Activated T-cell treated with anti-CD3 and anti-CD28 coated beads for 4 hours (primary cell): ENCODE results near the gene PRKAG2.

Source experiments
- DNase-seq: peaks from one replicate; pipeline ENCODE4 v3.0.0-alpha.2; 2020

Gene PRKAG2

DNA sequence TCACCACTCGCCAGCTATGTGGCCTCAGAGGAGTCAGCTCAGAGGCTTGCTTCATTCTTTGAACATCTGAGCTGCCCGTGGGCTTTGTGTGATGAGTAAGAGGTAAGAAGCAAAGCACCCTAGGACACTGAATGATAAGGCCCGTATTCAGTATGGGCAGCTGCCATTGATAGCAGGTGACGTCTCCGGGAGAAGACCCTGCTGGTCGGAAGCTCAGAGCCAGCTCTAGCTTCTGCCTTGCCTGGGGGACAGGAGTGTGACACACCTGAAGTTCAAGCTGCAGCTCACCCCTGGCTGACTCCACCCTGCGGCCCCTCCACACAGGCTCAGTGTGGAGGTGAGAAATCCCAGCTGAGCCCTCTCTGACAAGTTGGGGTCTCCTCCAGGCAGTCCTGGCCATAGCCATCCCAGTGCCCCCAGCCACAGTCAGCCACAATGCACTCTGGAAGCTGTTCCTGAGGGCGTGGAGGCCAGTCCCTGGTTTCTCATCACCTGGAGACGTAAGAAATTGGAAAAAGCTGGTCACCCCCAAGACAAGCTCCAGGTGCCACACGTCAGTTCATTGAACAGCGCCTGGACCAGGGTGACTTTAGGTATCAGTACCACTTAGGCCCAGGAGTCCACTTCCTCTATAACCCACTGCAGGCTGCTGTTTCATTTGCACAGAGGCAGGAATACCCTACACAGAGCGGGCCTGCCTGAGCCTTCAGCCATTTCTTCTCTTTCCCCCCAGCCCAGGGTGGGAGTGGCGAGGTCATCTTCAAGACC, 192.3 kb downstream of the PRKAG2 start:
- DNase-seq, result no peak

DNA sequence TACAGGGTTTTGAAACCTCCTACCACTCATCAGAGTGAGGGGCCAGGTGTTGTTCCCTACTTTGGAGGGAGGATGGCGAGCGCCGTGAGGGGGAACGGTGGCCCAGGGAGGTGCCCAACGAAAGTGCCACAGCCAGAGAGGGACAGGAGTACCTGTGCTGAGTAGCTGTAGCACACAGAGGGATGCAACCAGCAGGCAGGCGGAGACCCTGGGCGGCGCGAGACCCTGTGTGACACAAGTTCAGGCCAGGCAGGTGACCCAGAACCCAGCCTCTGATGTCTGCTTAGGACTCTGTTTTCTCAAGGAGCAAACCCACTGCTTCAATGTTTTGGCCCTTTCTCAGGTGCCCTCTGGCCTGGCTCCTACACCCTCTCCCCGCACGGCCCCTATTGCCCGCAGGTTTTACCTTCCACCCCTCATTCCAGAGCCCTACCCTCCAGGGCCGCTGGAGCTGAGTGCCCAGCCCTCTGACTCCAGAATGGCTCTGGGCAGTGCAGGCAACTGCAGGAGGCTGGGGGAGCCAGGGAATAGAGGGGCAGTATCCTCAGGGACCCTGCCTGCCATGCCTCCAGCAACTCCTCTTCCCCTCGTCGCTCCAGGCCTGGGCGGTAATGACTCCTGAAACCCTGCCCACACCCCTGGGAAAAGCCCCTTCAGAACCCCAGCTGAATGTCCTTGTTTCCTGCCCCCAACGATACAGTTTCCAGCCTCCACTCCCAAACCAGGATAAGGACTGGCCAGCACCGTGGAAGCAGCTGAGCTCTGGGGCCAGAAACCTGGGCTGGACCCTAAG, 193.1 kb downstream of the PRKAG2 start:
- DNase-seq, result no peak

DNA sequence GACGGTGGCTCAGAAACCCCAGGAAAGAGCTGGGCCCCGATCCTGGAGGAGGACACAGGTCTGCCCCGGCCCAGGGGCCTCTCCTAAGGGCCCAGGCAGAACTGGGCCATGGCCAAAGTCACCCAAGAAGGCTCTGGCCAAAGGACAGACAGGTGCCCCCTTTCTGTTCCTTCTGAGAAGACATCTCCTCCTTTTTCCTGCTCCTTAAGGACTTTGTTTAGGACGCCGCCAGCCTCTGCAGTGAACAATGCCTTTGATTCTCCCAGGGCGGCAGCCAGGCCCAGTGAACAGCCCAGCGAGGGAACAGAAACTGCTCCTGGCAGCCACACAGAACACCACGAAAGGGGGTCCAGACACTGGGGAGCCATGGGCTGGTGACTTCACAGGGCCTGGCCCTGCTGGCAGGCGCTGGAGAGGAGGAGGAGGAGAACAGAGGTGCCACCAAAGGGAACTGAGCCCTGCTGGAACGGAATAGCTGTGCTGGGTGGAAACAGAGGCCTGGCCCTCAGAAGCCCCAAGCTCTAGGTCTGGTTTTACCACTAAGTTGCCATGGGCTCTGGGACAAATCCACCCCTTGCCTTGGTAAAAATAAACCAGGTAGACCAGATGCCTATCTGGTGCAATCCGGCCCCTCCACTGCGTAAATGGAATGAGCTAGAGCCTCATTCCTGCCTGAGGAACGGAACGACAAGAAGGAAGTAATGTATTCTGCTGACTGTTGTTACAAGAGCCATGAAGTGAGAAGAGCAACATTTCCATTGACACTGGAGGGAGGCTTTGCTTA, 193.9 kb downstream of the PRKAG2 start:
- DNase-seq, result no peak

DNA sequence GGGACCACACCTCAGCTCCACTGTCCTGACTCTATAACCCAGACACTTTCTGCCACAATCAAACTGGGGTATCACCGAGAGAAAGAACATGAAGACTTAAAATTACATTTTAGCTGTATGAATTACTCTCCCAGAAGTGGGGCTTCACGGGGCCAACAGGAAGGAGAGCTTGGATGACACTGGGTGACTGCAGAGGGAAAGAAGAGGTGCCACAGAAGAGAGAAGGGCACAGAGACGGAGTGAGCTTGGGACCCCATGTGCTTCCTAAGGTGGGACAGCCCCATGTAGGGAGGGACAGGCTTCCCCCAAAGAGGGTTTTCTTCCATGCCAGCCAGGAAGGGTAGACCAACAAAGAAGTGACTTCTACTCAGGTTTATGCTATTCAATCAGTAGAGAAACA, 195.2 kb downstream of the PRKAG2 start:
- no peak for DNase-seq

DNA sequence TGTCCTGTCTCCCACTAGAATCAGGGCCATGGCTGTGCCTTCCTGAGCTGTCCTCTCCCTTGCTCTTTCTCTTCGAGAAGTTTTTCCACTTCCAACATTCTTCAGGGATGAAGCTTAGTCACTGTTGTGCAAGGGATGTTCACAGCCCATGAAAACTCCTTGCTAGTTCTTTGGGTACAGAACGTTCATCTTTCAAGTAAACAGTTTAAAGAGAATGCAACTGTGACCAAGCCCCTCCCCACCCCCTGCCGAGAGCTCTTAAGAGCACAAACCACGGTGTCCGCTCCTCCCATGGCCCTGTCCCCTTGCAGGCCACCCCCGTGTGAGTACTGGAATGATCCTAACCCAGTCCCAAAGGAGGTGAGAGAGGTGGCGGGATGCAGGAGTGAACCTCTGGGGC, 196.1 kb downstream of the PRKAG2 start:
- DNase-seq, result no peak

DNA sequence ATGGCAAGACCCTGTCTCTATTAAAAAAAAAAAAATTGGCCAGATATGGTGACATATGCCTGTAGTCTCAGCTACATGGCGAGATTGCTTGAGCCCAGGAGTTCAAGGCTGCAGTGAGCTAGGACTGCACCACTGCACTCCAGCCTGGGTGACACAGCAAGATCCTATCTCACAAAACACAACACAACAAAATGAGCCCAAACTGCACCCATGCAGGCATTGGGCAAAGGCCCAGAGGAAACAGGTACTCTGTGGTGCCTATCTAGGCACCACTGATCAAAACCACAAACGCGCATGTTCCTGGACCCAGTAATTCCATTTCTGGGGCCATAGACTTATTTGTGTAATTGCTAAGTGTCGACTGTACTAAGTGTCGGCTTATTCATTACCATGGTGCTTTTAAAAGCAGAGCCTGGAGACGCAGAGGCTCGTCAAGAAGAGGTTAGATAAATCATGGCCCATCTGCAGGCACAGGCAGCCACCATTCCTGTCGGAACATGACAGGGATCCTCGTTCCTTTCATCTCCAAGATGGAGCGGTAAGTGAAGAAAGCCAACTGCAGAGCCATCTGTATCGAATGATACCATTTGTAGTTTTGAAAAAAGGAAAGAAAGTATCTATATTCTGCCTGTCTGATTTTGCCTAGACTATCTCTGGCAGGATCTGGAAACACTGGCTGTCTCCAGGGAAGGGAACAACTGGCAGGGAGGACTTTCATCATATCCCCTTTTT, 196.9 kb downstream of the PRKAG2 start:
- no peak for DNase-seq

DNA sequence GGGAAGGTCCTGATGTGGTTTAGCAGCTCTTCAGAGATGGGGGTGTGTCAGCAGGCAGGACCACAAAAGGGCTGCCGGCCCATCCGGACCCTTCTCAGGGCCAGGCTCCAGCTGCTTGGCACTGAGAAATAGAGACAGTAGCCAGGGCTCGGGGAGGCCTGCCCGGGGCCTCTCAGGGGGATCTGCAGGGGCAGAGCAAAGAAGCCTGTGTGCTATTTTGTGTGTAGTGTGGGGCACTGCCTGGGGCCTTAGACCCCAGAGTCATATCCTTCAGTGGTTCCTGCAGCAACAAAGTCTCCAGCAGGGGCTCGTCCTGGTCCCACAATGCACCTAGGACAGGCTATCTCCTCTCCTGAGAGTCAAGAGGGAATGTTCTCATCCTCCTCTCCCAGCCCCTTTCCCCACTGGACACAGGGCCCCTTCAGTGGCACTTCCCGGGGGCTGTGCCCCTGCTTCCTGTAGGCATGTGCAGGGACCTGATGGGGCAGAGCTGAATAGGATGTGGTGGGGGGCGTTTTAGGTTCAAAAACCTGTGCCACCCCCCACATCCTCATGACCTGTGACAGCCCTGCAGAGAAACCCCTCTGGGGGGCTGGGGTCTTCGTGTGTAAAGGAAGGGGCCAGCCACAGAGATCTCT, 197.7 kb downstream of the PRKAG2 start:
- DNase-seq, result no peak

DNA sequence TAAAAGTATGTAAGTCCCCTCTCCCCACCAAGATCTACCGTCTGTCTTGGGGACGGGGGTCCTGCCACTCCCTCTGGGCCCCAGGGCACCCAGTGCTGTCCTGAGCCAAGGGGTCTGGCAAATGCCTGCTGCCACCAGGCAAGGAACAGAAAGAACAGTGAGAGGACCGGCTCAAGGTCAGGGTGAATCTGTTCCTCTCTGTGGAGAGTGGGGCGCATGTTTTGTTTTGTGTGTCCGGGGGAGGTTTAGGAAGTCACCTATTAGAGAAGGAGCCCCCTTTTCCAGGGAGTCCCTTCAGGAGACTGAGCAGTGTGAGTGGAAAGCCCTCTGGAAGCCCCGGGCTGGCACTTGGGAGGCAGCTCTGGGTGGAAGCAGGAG, 198.7 kb downstream of the PRKAG2 start:
- no peak for DNase-seq

DNA sequence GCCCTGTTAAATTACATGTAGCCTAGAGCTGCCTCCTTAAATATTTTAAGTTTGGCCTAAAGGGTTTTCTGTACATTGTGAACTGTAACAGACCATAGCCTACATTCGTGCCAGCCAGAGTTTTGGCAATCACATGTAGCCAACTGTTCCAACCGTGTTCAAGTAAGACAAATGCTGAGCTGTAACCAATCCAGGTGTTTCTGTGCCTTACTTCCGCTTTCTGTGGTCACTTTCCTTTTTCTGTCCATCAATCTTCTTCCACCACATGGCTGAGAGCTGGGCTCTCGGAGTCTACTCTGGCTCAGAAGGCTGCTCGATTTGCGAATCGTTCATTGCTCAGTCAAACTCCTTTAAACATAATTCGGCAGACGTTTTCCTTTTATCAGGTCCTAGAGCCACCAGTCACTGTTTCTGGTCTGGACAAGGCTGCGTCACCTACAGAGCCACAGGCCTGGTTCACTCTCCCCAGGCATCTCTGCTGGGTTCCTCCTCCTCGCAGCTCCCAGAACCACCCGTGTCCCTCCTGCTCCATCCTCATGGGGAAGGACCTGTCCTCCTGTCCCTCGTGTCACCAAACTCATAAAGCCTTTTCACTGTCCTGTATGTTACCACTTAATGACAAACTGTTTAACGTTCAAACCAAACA, 199.2 kb downstream of the PRKAG2 start:
- DNase-seq, result no peak

DNA sequence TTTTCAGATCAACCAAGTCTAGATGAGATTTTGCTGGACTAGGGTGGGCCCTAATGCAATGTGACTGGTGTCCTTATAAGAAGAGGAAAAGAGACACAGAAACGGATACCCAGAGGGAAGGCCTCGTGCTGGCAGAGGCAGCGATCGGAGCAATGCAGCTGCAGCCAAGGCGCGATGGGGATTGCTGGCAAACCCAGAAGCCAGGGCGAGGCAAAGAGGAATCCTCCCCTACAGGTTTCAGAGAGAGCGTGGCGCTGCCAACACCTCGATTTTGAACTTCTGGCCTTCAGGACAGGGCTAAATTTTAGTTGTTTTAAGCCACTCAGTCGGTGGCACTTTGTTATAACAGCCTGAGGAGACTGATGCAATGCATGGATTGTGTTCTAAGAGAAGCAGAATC, 200.2 kb downstream of the PRKAG2 start:
- no peak for DNase-seq

DNA sequence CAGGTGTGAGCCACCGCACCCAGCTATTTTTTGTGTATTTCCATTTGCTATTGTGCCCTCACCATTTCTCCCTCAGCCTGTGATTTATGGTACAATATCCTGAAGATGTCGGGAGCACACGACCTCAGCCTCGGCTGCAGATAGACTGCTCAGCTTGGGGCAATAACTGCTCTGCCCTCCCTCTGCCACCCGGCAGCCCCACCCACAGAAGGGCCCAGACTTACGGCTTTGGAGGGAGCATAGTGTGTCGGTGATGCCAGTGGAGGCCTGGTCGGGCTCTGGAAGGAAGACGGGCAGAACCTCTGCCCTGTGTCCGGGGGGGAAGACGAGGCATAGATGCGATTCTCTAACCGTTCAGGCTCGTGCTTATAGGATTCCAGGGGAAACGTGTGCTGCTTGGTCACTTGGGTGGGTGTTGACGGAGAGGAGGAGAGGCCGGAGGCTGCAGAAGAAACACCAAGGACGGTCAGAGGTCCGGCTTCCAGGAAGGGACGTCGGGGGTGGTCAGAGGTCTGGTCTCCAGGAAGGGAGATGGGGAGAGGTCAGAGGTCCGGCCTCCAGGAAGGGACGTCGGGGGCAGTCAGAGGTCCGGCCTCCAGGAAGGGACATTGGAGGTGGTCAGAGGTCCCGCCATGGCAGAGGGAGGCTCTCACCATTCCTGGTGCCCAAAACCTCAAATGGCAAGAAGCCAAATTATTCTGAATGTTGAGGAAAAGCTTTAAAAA, 201.6 kb downstream of the PRKAG2 start:
- no peak for DNase-seq

DNA sequence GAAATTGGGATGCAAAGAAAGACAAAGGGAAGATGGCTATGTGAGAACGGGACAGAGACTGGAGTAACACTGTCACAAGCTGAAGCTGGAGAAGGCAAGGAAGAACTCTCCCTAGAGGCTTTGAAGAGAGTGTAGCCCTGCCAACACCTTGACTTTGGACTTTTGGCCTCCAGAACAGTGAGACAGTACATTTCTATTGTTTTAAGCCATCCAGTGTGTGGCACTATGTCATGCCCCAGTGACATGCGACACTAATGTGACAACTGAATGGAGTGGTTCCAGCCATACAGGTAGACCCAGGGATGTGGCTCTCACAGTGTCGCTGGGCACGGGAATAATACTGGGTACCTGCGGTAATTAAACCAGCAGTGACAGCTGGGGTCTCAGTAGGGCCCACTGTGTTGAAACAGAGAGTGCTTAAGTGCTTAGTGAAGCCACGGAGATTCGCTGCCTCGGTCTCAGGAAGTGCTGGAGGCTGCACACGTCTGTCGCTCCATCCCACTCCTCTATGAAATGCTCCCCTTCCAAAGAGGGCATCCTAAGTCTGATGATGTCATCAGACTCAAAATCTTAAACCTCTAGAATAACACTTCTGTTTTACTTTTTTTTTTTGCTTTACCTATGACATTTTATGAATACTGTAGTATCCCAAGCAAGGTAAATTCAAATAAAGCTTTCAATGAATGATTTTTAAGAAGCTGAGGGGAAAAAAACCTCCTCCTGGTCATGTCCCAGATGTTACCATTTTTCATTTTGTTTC, 202.6 kb downstream of the PRKAG2 start:
- no peak for DNase-seq

DNA sequence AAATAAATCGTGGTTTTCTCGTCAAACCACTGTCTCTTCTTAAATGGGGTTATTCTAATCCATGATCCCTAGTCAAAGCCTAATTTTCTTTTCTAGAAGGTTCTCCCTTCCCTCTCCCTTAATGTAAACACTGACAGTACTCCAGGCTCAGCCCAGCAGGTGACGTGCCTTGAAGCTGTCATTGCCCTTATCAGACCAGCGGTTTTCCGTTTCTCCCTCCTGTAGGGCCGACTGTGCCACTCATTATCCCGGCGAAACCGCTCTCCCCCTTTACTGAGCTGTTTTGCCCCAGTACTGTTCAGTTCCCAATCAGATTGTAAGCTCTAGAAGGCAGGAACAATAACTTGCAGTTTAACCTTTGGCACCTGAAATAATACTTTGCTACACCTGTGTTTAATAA, 203.7 kb downstream of the PRKAG2 start:
- DNase-seq, result no peak

DNA sequence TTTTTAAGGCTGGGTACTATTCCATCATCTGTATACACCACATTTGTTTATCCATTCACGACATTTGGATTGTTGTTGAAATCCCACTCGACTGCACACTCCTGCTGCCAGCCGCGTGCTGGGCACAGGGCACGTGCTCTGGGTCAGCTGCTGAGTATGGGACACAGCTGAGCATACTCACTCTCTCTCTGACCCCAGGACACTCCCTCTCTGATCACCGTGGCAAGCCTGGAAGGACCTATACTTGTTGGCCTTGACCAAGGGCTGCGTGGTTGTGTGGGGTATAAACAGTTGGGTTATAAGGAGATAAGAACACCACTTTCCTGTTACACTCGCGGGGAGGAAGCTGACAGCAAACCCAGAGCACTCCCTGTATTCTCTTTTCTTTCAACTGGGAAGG, 204.2 kb downstream of the PRKAG2 start:
- DNase-seq, result no peak

DNA sequence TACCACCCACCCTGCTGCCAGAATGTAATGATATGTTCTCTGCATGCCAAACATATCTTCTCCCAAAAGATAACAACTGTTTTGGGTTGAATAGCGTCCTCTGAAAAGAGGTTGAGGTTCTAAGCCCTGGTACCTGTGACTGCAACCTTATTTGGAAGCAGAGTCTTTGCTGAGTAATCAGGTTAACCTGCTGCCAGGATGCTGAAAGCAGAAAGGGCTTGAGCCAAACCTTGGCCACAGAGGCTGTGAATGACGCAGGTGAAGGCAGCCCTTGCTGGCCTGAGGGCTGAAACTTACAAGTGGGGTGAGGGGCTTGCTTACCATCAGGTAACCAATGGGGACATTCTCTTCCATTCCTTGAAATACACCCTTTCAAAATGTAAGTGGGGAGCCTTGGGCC, 205.4 kb downstream of the PRKAG2 start:
- DNase-seq, result no peak

DNA sequence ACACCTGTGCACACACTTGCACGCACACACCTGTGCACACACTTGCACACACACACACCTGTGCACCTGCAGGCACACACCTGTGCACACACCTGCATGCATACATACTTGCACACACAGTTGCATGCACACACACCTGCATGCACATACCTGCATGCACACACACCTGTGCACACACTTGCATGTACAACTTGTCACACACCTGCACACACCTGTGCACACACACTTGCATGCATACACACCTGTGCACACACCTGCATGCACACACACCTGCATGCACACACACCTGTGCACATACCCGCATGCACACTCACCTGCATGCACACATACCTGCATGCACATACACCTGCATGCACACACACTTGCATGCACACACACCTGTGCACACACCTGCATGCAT, 207.2 kb downstream of the PRKAG2 start:
- no peak for DNase-seq

DNA sequence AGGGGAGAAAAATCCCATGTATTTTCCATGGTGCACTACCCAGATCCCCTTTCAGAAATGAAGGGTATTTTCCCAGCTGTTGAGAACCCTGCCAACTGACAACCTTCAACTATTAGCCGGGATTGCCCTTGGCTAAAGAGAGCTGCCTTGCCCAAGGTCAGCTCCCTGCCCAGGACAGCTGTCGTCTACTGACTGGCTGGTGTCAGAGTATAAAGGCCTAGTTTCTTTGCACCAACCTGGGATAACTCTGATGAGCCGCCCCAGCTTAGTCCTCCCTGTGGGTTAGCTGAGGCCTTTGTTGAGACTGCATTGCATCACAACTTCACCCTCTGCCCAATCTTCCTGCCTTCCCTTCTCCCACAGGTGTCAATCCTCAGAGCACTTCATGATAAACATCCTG, 210.0 kb downstream of the PRKAG2 start:
- DNase-seq, result no peak

DNA sequence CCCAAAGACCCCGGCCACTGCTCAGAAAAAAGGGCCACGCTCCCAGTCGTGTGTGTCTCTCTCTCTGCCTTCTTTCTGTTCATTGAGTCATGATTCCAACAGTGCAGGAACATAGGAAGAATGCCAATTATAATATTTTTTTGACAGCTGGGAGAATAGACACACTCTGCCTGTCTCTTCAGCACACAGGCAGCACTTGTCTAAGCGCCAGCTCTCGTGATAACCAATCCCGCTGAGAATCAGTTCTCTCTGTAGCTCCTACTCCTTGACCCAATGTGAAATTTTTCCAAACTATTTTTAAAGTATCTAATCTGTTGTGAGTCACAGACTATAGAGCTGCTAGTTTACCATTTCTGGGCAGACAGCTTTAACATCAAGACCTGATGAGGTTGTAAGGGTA, 211.5 kb downstream of the PRKAG2 start:
- DNase-seq, result no peak

DNA sequence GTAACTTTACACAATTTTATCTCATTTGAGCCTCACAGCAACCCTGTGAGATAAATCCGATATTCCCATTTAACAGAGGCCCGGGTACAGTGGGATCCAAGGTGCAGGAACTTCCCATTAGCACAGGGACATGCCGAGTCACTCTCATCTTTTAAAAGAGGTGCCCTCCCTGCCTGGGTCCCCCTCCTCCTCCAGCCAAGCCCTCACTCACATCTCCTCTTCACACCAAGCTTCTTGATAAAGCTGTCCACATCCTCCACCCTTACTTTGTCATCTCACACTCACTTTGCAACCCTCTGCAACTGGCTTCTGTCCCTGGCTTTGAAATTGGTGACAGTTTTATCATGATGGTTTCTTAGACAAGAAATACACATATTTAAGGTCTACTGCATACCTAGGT, 212.6 kb downstream of the PRKAG2 start:
- no peak for DNase-seq

DNA sequence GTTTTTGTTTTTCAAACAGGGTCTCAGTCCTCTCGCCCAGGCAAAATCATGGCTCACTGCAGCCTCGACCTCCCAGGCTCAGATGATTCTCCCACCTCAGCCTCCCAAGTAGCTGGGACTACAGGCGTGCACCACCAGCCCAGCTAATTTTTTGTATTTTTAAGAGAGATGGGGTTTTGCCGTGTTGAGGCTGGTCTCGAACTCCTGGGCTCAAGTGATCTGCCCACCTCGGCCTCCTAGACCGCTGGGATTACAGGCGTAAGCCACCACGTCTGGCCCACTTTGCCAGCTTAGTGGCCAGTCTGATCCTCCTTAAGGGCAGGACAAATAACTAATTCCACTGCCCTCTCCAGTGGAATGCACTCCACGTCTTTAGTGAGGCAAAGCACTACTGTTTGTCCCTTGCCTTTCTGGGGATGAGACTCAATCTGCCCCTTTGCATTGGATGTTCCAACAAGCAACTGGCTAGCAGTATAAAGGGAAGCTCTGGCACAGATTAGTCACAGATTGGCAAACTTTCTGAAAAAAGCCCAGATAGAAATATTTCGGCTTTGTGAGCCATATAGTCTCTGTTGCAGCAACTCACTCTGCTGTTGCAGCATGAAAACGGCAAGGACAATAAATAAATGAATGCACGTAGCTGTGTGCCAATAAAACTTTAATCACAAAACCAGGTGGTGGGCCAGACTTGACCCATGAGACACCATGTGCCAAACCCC, 213.4 kb downstream of the PRKAG2 start:
- no peak for DNase-seq
